NCI-H510A (cell line): ENCODE data around the gene EEF2KMT.
A peak's percentile ranks its signal among the peaks of the same experiment; 100 is the strongest.
"Not testable (repeated sequence)": the region's sequence is repeated elsewhere in the genome, so short reads cannot be mapped to it uniquely, and the experiment has no call there.

Experiments used
- DNase-seq: peaks from one replicate; lab custom pipeline; 2025; lab: John Stamatoyannopoulos, UW

Gene EEF2KMT

DNA sequence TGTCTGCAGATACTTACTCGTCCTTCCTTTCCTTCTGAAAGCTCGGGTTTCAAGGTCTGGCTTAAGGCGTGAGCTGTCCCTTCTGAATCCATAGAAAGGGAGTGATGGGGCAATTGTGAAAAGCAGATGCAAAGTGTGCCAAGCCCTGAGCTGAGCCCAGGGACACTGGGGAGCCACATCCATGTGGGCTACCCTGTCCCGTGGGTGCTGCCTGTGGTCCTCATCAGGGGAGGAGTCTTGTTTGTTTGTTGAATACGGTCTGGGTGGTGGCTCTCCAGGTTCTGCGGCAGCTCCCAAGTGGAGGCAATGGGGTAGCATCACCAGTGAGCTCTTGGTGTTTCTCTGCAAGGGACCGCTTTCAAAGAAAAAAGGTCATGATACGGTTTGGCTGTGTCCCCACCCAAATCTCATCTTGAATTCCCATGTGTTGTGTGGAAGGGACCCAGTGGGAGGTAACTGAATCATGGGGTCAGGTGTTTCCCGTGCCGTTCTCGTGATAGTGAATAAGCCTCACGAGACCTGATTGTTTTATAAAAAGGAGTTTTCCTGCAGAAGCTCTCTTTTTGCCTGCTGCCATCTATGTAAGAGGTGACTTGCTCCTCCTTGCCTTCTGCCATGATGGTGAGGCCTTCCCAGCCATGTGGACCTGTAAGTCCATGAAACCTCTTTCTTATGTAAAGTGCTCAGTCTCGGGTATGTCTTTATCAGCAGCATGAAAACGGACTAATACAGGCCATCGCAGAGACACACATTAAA, 27.0 kb downstream of the EEF2KMT start:
- DNase-seq = no peak

DNA sequence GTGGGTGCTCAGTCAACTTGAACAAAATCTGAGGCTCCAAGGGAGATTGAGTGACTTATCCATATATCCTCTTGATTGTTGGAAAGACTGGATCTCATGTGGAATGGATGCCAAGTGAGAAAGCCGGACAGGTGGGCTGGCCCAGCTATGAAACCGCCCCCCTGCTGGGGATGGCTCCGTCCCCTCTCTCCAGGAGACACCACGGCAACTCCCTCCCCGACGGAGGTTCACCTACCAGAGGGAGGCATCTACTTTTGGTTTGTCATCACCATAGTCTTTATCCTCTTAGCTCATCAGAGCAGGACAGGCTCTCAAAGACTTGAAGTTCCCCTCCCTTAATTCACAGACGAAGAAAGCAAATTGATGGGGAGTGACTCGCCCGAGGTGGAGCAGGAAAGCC, 27.7 kb downstream of the EEF2KMT start:
- DNase-seq = no peak

DNA sequence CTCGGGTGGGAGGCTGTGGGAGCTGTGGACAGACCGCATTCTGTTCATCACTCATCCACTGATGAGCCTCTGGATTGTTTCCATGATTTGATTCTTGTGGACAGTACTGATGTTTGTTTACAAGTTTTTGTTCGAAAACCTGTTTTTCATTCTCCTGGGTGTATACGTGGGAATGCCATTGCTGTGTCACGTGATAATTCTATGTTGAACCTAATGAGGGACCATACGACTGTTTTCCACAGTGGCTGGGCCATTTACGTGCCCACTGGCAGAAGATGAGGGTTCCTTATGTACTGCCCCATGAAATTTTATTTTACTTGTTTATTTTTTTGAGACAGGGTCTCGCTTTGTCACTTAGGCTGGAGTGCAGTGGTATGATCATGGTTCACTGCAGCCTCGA, 28.5 kb downstream of the EEF2KMT start:
- DNase-seq = no peak

- no peak for DNase-seq
Measured at GRCh38 chr16:5066511-5066910, 31.1 kb downstream of the EEF2KMT start.

GRCh38 chr16:5065813-5066212, 31.8 kb downstream of the EEF2KMT start, which contains the start of gene C16orf89:
Gene C16orf89 (minus strand): TSS chr16:5065956. CDS start chr16:5065908, 48 bp downstream.
- DNase-seq = no peak

DNA sequence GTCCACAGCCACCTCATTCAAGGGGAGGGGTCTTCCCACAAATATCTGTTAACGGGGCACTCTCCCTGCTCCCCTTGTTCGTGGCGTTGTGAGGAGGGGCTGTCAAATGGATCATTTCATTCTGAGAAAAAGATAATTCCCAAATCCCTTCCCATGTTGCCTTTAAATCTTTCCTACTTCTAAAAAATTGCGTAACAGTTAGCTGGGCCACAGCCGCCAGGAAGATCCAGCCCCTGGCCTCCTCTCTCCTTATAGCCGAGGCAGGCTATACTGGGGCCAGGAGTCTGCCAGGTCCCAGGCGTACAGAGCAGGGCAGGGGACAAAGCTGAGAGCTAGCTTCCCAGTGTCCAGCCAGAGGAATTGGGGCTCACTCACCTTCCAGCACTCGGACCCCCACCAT, 32.3 kb downstream of the EEF2KMT start:
- DNase-seq = no peak

DNA sequence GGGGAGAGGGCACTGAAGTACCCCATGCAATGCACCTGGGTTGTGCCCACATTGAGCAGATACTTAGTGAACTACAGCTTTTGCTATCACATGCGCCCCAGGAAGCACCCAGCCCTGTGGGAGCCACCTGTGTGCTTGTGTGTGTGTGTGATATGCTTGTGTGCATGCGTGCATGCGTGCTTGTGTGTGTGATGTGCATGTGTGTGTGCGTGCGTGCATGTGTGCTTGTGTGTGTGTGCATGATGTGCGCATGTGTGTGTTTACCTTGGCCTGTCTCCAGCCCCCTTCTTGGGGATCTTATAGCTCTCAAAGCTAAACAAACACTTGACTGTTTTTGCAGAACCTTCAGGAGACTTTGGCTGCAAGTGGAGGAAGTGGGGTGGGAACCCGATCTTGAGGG, 32.7 kb downstream of the EEF2KMT start:
- peak; percentile 34 for DNase-seq

GRCh38 chr16:5062790-5063765, 34.5 kb downstream of the EEF2KMT start:
- no peak for DNase-seq

GRCh38 chr16:5062051-5062450, 35.5 kb downstream of the EEF2KMT start:
- no peak for DNase-seq

DNA sequence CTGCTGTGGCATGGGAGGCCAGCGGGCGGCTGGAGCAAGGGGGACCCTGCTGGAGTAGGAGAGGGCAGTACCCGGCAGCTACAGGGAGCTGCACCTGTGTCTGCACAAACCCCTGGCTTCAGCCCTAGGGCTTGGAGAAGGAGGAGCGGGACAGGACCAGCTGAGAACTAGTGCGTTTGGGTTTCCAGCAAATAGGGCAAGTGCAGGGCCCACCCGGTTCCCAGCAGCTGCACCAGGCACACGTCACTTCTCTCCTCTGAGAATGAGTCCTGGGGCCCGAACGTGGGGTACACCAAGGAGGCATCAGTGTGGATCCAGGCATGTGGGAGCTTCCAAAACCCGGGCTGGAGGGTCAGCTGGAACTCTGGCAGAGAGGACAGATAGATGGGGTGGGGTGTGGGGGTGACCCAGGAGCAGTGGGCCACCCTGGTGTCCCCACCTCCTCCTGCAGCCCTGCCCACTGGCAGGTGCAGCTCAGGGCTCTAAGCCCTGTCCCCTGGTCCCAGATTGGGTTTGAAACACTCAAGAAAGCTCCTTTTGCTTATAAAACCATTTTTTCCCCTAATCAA, 37.4 kb downstream of the EEF2KMT start:
- DNase-seq = no peak

DNA sequence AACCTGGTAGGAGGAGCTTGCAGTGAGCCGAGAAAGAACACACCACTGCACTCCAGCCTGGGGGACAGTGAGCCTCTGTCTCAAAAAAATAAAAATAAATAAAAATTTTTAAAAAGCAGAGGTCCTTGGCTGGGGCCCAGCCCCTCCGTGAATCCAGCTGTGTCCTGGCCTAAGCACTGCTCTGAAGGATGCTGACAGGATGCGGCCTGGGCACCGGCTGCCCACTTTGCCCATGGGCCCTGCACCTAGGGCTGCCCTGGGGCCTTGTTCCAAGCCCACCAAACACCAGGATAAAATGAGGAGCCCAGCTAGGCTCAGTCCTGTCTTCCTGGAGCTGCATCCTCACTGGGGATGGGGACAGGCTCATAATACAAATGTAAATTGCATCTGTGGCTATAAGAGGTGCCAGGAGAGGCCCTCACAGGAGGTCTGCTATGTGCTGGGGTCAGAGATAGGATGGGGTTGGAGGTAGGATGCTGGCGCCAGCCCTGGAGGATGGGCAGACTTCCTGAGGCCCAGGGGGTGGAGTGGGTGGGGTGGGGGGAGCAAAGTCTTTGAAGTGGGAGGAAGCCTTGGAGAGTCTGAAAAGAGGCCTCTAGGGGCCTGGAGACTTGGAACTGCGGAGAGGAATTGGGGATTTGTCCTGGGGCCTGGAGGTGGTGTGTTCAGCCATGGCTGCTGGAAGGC, 38.1 kb downstream of the EEF2KMT start:
- no peak for DNase-seq

GRCh38 chr16:5058476-5058875, 39.1 kb downstream of the EEF2KMT start:
- no peak for DNase-seq

DNA sequence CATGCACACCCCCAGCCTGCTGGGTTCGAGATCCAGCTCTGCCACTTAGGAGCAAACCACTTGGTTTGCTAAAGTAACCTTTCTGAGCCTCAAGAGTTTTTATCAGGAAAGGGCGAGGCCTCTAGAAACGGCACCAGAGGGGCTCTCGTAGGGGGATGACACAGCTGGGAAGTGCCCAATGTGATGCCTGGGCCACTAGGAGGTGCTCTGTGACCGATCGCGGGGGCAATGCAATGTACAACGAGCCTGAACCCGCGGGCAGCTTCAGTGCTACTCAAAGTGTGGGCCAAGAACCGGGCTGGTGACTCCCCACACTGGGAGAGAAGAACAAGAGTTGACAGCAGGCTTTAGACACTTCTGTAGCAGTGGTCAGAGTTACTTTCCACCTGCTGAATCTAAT, 41.2 kb downstream of the EEF2KMT start:
- DNase-seq = no peak

GRCh38 chr16:5054876-5055865, 42.4 kb downstream of the EEF2KMT start:
- no peak for DNase-seq

- DNase-seq = no peak
Measured at GRCh38 chr16:5046914-5047313, 50.7 kb downstream of the EEF2KMT start.

DNA sequence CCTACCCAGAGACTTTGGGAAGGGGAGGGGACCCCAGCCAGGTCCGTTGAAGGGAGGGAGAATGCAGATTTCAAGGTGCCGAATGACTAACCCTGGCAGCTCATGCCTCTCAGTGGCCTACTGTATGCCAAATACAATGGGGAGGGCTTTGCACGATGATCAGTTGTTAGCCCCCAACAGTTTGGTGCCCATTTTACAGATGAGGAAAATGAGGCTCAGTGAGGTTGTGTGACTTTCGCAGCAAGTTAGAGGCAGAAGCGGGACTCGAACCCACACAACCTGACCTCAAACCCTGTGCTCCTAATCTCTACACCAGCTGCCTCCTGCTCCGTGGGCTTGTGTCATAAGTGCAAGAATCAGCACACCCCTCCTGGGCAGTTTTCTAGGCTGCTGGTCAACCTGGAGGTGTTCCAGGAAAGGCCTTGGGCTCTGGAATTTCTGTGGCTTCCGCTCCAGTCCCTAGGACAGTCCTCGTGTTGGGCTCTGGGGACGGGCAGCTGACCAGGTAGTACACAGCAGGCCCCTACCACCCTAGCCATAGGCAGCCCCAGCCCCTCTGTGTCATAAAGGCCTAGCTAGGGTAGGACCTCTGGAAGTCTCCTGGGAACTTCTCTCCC, 52.0 kb downstream of the EEF2KMT start:
- DNase-seq = no peak

DNA sequence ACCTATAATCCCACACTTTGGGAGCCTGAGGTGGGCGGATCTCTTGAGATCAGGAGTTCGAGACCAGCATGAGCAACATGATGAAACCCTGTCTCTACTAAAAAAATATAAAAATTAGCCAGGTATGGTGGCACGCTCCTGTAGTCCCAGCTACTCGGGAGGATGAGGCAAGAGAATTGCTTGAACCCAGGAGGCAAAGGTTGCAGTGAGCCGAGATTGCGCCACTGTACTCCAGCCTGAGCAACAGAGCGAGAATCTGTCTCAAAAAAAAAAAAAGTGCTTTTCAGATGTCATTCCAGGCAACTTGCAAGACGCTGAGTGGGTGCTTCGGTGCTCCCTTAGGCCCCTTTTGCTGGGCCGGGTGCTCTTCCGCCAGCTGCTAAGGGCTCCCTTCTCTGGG, 53.0 kb downstream of the EEF2KMT start:
- DNase-seq = not testable (repeated sequence)

- DNase-seq = no peak
Measured at GRCh38 chr16:5044011-5044540, 53.5 kb downstream of the EEF2KMT start.

- DNase-seq = peak; percentile 25
Measured at GRCh38 chr16:5042574-5043171, 54.9 kb downstream of the EEF2KMT start.
